Right ventricle myocardium inferior (tissue), 1 donor: ENCODE results near the gene CRABP1. TPM values are rescaled to one million over a fixed set of nuclear protein-coding genes. Genes with fewer than 3 reads are reported as not detected.
A peak's percentile ranks its signal among the peaks of the same experiment; 100 is the strongest.

Experiments used
- ATAC-seq: fragments of 200-7000 bp; cut with Tn5 transposase; one replicate; pipeline ENCODE4 v1.9.1; 2020; ENCODE audit warnings: mild to moderate bottlenecking, moderate library complexity
- DNase-seq: peaks from one replicate; pipeline ENCODE4 v3.0.0; 2021; ENCODE audit errors: missing footprints
- intact Hi-C: fragments of 100-400 bp; cut with DNase I; formaldehyde crosslinking; loops from one replicate; pipeline ENCODE4 v1.11.0; 2022
- total RNA-seq: library from RNA; stranded (reverse); fragmentation: NEBNext Ultra II Directional; extraction: Animal tissue kit (Norgen Biotek cat#: 25700); gene quantifications from one replicate; pipeline ENCODE4 v1.2.1, GENCODE V29; 2021
- donor health status: DM: no; HTN: yes; CAD: no; lungs with severe emphysema.

Gene CRABP1
- total RNA-seq, 1 donor from 2014 or later: not detected

DNA sequence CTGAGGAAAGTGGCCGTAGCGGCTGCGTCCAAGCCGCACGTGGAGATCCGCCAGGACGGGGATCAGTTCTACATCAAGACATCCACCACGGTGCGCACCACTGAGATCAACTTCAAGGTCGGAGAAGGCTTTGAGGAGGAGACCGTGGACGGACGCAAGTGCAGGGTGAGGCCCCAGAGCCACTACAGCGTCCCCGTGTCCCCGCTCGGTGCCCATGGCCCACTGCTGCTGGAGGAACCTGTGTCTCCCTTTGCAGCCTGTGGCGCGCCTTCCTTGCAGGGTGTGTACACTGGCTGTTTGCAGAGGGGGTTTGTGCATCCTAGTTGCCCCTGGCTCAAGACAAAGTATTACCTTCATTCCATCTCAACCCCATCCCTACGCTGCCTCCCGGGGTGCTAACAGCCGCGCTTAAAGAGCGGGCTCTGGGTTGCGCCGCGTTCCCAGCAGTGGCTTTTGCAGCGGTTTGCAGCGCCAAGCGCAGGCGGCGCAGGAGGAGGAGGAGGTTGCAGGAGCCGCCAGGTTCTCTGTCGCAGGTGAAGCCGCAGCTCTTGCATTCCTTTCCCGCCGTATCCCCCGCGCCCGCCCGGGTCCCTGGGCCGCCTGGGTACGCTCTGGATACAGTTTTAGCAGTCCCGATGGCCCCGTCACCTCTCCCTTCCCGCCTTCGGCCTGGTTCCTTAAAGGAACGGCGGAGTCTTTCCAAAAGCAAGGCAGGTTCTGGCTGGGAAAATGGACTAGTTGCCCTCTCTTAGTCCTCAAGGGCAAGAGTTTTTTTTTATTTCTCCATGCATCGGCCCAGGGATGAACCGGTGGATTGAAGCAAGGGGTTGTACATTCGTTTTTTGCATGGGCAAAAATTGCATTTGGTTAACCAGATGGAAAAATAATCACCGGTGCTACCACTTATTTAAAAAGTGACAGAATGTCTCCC, 1.2 kb downstream of the CRABP1 start:
- ATAC-seq (no peak), DNase-seq (no peak)
- intact Hi-C loops: no loop called here

DNA sequence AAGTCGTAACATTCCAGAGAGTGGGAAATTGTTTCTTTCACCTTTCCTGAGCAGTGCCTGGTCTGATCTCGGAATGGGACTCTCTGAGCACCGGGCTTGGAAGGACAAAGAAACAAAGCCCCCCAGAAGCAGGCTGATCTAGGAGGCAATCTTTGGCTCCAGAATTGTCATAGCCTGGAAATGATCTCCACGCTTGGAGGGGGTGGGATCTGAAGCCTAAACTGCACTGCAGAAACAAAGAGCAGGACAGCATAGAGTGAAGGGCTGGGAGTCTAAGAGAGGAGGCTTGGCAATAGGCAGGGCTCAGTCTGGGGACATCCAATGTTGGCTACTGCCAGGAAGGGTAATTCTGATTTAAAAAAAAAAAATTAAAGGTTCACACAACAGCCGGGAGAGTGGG, 1.9 kb downstream of the CRABP1 start:
- intact Hi-C loops: no loop called here
- DNase-seq: no peak
- no peak for ATAC-seq

DNA sequence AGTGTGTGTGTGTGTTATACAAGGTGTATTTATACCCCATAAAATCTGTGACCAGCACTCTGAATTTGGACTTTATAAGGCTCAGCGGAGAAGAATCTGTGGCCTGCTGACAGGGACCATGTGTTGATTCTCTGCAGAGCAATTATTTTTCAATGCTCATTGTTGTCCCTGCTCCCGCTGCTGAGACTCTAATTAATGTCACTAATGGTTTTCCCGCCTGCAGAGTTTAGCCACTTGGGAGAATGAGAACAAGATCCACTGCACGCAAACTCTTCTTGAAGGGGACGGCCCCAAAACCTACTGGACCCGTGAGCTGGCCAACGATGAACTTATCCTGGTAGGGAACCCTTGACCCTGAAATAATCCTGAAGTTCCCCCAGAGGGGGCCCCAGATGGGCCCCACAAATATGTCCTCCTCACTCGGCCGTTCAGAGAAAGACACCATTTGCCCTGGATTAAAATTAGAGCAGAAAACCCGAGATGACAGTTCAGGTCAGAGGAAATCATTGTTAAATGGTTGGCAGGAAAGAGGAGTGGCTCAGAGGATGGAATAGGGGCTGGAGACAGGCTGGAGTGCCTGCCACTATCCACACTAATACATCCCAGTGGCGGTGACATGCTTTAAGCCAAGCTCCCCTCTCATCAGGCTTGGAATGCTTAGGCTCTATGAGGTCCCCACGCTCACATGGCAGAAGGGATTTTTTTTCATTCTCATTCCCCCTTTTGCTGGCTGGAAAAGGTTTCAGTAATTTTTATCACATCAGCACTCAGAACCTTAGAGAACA, 3.3 kb downstream of the CRABP1 start:
- intact Hi-C loops: no loop called here
- no peak for DNase-seq
- no peak for ATAC-seq

DNA sequence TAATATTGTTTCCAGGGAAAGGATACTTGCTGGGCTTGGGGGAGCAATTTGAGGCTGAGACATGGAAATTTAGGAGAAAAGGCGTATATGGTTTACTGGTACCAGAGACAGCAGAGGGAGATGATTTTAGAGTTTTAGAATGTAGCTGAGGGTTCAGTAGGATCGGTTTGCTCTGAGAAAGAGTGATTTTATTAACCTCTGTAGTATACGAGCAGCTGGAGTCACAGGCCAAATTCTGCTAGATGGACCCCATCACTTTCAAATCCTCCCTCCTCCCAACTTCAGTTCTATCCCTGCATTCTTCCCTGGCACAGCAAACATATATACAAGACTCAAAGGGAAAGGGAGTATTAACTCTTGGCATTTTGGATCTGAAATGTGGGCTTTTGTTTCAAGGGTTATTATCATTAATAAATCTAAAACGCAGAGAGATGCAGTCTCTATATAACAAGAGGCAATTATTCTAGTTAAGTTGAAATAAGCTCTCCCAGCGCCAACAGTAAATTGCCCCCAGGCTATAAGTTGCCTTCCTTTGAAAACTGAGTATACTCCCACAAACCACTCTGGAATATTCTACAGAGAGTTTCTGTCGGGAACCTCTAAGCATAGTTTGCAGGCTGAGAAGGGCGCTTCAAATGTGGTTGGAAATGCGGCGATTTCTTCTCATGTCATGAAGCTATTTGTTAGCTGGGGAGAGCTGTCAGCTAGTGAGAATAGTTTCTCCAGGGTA, 5.4 kb downstream of the CRABP1 start:
- no peak for DNase-seq
- no peak for ATAC-seq
- intact Hi-C loops: no loop called here

DNA sequence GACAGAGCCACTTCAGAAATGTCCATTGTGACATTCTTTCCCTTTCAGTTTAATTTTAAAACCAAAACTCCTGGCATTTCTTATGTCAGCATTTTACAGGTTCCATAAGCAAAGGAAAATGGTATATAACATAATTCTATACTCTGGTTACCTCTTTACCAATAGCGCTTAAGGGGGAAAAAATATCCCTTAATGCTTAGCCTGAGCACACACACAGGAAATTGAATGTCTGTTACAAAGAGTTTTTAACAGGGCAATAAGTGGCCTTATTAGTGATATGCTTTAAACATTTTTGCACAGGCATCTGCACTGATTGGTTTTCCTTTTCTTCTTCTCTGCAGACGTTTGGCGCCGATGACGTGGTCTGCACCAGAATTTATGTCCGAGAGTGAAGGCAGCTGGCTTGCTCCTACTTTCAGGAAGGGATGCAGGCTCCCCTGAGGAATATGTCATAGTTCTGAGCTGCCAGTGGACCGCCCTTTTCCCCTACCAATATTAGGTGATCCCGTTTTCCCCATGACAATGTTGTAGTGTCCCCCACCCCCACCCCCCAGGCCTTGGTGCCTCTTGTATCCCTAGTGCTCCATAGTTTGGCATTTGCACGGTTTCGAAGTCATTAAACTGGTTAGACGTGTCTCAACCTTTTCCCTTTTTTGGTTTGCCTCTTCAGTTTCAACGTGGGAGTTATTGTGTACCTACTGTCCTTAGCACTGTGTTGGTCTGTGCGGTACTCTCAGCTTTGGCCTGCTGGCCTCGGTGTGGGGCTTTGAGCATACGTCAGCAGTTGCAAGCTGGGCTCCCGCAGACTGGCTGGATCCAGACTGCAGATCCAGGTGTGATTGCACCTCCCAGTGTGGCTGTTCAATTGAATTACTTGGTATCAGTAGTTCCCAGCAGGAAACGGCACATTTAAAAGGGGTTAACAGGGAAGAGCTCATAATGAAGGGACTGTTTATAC, 7.7 kb downstream of the CRABP1 start:
- intact Hi-C loops: no loop called here
- ATAC-seq (no peak), DNase-seq (no peak)

DNA sequence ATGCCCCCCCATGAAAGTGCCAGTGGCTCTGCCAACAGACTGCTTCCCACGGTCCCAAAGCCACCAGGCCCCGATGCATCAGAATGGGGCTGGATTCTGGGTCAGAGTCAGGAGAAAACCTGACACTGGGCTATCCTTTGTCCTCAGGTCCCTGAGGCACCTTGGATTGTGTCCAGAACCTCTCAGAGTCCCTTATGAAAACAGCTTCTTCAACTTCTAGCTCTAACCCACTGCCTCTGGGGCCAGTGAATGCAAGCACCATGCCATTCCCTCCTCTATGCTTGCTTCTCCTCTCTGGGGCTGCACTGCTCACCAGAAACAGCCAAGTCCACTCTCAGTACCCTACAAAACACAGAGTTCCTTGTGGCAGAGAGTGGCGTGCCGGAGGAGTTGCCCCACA, 9.9 kb downstream of the CRABP1 start:
- no peak for DNase-seq
- no peak for ATAC-seq
- intact Hi-C loops: no loop called here

DNA sequence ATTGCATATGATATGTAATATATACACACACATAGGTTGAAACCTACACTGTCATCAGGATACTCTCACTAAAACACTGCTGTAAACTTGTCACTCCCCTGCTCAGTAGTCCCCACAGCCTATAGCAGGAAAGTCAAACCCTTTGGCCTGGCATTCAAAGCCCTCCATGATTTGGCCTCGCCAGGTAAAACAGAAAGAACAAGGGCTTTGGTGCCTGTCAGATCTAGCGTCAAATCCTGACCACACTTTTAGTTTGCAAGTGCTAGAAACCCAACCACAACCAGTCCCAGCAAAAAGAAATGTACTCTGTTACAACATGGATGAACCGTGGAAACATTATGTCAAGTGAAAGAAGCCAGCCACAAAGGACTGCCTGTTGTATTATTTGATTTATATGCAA, 11.4 kb downstream of the CRABP1 start:
- ATAC-seq: no peak
- DNase-seq: no peak
- intact Hi-C loops: no loop called here

DNA sequence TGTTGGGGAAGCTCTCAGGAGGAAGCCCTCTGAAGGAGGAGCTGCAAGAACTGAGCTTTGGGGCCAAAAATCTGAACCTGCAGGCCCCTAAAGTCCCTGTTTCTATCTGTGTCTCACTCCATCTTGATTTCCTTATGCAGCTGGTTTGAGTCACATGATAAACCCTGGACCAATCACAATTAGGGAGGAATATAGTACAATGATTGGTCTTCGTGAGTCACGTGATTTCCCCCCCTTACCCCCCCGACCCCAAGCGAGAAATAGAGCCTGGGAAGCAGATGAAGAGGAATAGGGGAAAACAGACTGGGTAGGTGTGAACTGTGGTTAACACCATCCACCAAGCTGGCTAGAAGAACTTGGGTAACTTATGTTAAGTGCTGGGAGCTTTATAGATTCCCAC, 12.9 kb downstream of the CRABP1 start:
- ATAC-seq: no peak
- intact Hi-C loops: no loop called here
- DNase-seq: no peak

DNA sequence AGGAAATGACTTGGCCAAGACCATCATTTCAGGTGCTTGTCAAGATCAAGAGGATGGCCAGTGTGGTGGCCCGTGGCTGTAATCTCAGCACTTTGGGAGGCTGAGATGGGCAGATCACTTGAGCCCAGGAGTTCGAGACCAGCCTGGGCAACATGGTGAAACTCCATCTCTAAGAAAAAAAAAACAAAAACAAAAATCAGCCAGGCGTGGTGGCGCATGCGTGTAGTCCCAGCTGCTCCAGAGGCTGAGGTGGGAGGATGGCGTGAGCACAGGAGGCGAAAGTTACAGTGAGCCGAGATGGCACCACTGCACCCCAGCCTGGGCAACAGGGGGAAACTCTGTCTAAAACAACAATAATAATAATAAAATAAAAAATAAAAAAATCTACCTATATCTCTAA, 15.0 kb downstream of the CRABP1 start:
- intact Hi-C loops: no loop called here
- no peak for DNase-seq
- ATAC-seq: no peak

DNA sequence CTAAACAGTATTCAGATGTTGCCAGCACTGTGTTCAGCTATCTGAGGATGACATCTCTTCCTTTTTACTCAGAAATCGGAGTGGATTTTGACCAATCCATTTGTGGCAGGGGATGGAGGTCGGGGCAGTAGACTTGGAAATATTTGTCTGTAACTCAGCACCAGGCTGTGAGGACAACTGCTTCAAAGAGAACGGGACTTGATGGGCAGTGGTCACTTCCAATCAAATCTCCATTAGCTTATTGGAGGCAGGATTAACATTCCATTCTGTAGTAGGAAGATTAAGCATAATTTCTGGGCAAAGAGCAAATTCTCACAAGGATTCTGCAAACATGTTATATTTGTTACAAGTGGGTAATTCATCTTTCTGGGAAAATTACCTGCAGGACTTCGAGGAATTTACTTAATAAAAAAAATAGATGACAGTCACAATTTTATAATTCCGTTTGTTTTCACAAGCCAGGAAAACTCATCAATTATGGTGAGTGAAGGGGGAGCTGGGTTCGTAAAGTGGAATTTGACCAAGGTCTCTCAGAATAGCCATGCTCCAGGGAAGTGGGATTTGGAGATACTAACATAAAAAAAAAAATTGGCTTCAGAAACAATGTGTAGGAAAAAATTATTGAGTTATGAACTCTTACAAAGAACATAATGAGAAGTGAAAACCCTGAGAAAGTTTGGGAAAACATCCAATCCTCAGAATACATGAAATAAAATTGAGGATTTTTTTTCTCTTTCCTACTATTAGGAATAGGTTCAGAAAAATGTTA, 18.1 kb downstream of the CRABP1 start:
- DNase-seq (no peak), ATAC-seq (no peak)
- intact Hi-C loops: no loop called here

DNA sequence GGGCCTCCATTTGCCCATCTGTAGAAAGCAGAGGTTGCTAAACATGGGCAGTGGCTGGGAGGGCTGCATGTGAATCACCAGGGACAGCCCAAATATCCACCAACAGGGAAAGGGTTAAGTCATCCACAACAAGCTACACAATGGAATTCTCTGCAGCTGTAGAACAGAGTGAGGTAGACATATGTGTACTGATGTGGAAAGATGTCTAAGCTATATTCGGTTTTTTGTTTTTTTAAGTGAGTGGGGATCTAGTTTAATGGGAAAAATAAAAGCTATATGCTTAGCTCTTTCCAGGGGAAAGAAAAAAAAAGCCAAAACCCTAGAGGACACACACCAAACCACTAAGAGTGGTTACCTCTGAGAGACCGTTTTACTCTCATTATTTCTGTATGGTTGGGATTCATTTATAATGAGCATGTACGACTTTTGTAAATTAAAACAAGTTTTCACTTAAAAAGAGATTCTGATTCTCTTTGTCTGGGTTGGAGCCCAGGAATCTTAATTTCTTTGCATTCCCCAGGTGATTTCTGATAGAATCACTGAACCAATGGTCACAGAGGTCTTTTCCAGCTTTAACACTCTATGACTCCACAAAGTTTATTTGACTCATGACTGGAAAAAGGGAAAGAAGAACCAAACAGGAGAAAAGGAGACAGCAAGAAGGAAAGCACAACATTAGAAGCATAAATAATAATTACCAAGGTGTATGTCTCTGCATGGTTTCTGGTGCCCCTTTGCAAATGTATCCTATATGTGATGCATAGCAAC, 19.1 kb downstream of the CRABP1 start:
- ATAC-seq: no peak
- intact Hi-C loops: no loop called here
- DNase-seq: no peak

DNA sequence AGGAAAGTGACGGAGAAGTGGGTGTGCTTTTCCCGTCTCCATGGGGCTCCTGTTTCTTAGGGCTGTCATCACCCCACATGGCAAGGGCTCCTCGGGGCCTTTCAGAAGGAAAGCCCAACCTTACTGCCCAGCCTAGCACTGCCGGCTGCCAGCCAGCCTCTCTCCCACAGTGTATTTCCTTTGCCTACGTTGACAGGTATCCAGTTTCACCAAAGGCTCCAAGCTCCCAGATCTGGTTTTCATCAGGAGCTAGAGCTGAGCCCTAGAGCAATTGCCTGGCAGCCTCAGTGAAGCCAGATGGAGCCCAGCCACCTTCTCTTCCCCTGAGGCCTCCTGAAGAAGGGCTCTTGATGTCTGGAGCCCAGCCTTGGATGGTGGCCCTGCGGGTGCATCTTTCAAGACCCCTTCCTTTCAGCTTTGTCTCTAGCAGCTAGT, 20.2 kb downstream of the CRABP1 start:
- no peak for DNase-seq
- intact Hi-C loops: loop anchor here (10.0 kb wide), 1 partner anchor 54 kb away; no protein-coding TSS in a partner anchor
- ATAC-seq: peak; percentile 92

DNA sequence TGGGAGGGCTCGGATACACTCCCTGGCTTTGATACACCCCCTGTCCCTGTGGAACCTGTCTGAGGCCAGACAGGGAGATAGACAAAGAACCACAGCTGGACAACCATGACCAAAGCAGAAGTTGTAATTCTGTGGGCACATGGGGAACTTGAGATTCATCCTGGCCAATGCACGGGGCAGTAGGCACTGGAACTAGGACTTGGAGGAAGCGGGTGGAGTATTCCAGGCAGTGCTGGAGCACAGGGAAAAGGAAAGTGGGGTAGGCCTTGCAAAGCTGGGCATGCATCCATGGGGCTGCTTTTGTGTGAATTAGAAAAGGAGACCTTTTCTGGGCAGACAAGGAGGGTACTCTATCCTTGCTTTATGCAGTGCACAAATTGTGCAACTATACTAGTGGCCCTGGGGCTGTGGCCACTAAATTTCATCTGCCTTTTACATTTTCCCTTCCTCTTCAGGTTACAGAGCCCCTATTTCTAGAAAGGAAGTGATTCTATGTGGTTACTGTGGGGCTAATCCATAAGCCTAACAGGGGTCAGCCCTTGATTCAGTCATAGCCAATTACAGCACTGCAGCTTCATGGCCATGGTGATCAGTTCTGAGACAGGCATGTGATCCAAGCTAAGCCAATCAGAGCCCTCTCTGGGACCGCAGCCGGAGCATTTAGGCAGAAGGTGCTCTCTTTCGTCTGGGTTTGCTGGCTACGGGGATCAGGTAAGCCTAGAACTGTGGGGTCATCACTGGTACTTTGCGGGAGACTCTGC, 21.0 kb downstream of the CRABP1 start:
- no peak for DNase-seq
- ATAC-seq: no peak
- intact Hi-C loops: loop anchor here (10.0 kb wide), 1 partner anchor 54 kb away; no protein-coding TSS in a partner anchor

DNA sequence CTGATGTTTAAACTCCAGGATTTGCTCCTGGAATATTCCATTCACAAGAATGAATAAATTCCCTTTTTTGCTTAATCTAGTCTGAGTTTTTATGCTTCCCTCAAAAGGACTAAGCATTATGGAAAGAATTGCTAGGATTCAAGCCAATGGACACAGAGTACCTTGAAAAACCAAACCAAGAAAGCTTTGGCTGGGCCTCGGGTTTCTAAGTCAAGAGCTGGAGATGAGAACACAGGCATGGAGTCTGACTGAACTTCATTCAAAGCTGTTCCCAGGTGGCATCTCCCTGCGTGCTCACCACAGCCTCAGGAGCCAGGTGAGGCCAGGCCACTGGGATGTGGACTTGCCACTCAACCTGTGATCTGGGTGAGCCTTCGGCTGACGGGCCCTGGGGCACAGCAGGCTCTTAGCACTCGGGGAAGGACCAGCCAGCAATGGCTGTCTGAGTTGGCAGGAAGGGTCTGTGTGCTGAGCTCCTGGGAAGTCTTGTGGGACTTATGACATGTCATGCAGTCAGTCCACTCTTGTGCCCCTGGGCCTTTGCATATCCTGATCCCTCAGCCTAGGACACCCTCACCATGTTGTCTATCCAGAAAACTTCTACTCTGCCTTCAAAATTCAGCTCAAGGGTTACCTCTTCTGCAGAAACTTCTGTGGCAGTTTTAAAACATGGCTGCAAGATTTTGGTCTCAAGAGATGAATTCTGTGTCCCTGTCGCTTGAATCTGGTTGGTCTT, 21.8 kb downstream of the CRABP1 start:
- intact Hi-C loops: loop anchor here (10.0 kb wide), 1 partner anchor 53 kb away; no protein-coding TSS in a partner anchor
- ATAC-seq (no peak), DNase-seq (no peak)

DNA sequence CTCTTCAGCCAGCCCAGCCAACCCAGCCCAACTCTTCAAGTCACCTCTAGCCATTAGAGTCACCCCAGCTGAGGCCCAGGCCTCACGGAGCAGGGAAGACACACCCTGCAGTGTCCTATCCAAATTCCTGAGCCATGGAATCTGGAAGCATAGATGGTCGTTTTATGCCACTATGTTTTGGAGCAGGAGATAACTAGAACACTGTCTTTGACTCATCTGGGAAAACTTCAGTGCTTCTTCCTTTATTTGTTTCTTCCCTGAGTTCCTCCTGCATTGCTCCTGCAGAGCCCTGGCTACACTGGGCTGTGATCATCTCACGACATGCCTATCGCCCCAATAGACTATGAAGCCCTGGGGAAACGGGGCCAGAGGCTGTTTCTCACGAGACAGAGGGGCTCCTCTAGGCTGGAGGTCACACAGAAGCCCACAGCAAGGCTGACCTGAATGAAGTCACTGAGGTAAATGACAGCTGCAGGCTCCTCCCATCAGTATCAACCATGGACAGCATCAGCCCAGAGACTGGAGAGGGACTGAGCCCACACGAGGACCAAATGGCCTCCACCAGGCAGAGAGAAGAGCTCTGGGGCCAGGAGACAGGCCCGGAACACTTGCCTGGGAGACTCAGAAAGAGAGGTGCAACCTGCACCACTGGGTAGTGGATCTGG, 22.7 kb downstream of the CRABP1 start:
- ATAC-seq (no peak), DNase-seq (no peak)
- intact Hi-C loops: loop anchor here (10.0 kb wide), 1 partner anchor 52 kb away; no protein-coding TSS in a partner anchor
